Kidney epithelial cell (primary cell): ENCODE measurements around the gene IMMP2L. TPM values are rescaled to one million over a fixed set of nuclear protein-coding genes. Genes with fewer than 3 reads are reported as not detected.

Source experiments
- DNase-seq: peaks from one replicate; pipeline ENCODE4 v3.0.0-alpha.2; 2010; ENCODE audit warnings: low read depth
- H3K27me3 ChIP-seq: 2 replicates; pipeline ENCODE4 v1.6.0; 2011; ENCODE audit warnings: low read length; ENCODE audit not compliant: control insufficient read depth, insufficient read depth
- H3K36me3 ChIP-seq: 2 replicates; pipeline ENCODE4 v1.5.1; 2011; ENCODE audit warnings: low read length; ENCODE audit not compliant: control insufficient read depth, insufficient read depth
- H3K4me3 ChIP-seq: 2 replicates; pipeline ENCODE4 v1.5.1; 2011; ENCODE audit warnings: low read depth, mild to moderate bottlenecking, control low read depth, low read length
- CTCF ChIP-seq: IDR thresholded peaks from 2 replicates; pipeline ENCODE4 v1.5.1; 2011; ENCODE audit warnings: mild to moderate bottlenecking, moderate library complexity, low read length, control low read depth, inconsistent platforms; ENCODE audit not compliant: insufficient read depth, poor library complexity, severe bottlenecking
- total RNA-seq: library from RNA; depleted of rRNA; stranded (reverse); fragments of >200 nt; gene quantifications from 2 replicates; pipeline ENCODE4 v1.2.3, GENCODE V29; 2015

Gene IMMP2L
- total RNA-seq, 1 donor from 2014 or later = 30.8 TPM

GRCh38 chr7:110948280-110948679, 614.0 kb downstream of the IMMP2L start:
- no peak for TF ChIP-seq CTCF
- Histone ChIP-seq H3K4me3 (no peak overlapping the region), H3K27me3 (no peaks in the 10 kb centered on the region), H3K36me3 (no peaks in the 10 kb centered on the region)
- no peak for DNase-seq

DNA sequence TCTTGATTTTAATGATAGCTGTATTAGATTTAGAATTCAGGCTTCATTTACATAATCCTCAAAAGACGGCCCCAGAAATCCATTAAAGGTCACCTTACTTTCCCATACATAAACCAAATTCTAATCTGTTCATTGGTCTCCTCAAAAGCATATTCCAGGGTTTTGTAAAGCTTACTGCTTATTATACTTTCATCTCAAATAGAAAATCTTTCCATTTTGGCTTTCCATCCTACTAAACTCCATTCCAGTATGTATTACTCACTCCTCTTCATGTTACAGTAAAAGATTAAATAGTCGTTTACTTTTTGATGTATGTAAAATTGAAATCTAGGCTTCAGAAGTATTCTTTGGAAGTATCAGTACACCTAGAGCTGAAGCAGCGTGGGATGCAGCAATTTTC, 614.9 kb downstream of the IMMP2L start:
- no peak overlapping the region for H3K4me3 ChIP-seq
- no peaks in the 10 kb centered on the region for H3K36me3 ChIP-seq
- DNase-seq = no peak
- no peak for TF ChIP-seq CTCF
- no peaks in the 10 kb centered on the region for H3K27me3 ChIP-seq

DNA sequence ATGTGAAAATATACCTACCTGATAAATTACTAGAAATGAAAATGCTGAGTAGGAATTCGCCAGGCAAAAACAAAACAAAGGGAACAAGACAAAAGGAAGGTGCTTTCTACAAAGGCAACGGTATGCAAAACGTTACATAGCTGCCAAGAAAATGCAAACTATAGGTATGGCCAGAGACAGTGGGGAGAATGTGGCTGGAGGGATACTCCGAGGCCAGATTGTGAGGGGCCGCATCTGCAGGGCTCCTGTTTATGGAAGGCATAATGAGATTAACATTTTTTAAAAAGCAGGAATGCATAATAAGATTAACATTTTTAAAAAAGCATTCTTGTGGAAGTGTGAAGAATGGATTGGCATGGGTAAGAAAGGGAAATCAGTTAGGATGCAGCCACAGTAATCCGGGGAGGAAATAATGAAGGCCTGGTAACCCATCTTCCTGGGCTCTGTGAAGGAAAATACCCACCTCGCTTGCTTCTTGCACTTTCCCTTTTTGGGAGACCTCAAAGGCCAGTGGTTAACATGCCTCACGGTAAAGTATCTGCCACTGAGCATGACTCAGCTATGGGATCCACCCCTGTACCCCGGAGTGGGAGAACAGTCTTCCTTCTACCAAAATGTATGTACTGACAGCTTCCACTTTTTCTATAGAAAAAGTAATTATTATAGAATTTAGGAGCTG, 617.2 kb downstream of the IMMP2L start:
- H3K4me3 ChIP-seq = no peak overlapping the region
- no peak for TF ChIP-seq CTCF
- H3K36me3 ChIP-seq = no peaks in the 10 kb centered on the region
- H3K27me3 ChIP-seq = no peaks in the 10 kb centered on the region
- no peak for DNase-seq

DNA sequence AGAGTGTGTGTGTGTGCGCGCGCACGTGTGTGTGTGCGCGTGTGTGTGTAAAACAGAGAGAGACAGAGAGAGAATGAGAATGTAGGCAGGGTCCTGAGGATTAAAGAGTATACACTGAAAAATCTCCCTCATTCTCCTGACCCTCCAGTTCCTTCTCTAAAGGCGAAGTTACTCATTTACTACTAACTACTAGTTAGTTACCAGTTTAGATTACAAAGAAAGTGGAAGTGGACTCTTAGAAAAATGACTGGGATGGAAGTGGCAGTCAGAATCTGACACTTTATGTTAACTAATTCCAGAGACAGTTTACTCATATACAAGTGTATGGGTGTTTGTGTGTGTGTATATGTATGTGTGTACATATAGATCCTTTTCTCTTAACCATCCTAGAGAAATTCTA, 617.8 kb downstream of the IMMP2L start:
- no peak for TF ChIP-seq CTCF
- Histone ChIP-seq H3K4me3 (no peak overlapping the region), H3K36me3 (no peaks in the 10 kb centered on the region), H3K27me3 (no peaks in the 10 kb centered on the region)
- no peak for DNase-seq

DNA sequence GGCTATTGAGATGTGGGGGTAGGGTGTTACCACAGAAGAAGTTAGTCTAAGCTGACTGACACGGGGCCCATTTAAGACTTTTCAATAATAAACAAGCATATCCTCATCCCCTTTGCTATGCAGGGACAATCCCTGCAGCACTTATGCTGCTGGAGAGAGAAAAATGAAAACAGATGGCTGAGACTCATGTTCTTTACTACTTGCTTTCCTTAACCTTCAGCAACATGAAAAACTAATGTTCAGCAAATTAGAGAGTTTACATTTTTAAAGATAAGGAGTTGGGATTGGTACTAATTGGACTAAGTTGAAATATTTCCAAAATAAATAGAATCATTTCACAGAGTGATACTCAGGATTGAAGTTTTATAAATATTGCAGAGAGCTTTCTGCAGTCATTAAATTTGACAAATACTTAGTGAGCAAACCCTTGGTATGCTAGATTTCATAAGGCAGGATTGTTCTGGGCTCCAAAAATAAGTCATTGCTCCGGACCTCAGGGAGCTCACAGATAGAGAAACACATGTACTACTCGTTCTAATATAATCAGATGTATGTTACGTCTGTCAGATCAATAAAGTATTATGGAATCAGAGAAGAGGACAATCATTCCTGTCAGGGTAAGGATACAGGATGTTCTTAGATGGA, 618.5 kb downstream of the IMMP2L start:
- H3K27me3 ChIP-seq = no peaks in the 10 kb centered on the region
- no peak overlapping the region for H3K4me3 ChIP-seq
- no peak for TF ChIP-seq CTCF
- no peaks in the 10 kb centered on the region for H3K36me3 ChIP-seq
- DNase-seq = no peak

DNA sequence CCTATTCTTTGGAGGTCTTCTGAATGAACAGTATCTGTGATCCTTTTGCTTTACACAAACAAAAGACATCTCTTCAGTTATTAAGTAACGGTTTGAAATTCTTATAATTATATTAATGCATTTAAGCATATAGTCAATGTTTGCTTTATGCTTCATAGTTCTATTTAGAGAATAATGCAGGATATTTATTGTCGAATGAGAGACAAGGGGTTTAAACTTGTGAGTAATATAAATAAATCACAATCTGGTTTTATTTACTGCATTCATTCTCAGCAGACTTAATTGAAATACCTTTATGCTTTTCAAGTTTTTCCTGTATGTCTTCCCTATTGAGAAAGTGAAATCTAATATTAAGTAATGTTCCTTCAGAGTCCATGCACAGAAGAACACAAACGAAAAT, 620.9 kb downstream of the IMMP2L start:
- H3K4me3 ChIP-seq = no peak overlapping the region
- no peaks in the 10 kb centered on the region for H3K36me3 ChIP-seq
- no peak for DNase-seq
- TF ChIP-seq CTCF = no peak
- no peaks in the 10 kb centered on the region for H3K27me3 ChIP-seq
